GM12874 (cell line): ENCODE measurements around the gene GPBP1.

Experiments used
- CTCF ChIP-seq: IDR thresholded peaks from 2 replicates; pipeline ENCODE4 v1.5.1; 2011; ENCODE audit warnings: low read depth, mild to moderate bottlenecking, control low read depth, low read length, moderate library complexity; ENCODE audit not compliant: insufficient read depth

The GPBP1 gene

GRCh38 chr5:57209316-57210040 lies 35.6 kb downstream of the GPBP1 start:
- TF ChIP-seq CTCF, result no peak

GRCh38 chr5:57210633-57211032 lies 36.8 kb downstream of the GPBP1 start:
- no peak for TF ChIP-seq CTCF

GRCh38 chr5:57211039-57211438 lies 37.2 kb downstream of the GPBP1 start:
- TF ChIP-seq CTCF, result no peak

- no peak for TF ChIP-seq CTCF
These were observed 41.9 kb downstream of the GPBP1 start for GRCh38 chr5:57215629-57216195.

- no peak for TF ChIP-seq CTCF
These were observed 42.9 kb downstream of the GPBP1 start for GRCh38 chr5:57216714-57217113.

- TF ChIP-seq CTCF, result no peak
These were observed 45.5 kb downstream of the GPBP1 start for GRCh38 chr5:57219386-57219785.

GRCh38 chr5:57221049-57221568 lies 47.2 kb downstream of the GPBP1 start:
- peak; percentile 36; the same call in 1 of the 2 replicates for TF ChIP-seq CTCF
